ENCODE measurements around the gene CCDC97.
"Not testable (repeated sequence)": the region's sequence is repeated elsewhere in the genome, so short reads cannot be mapped to it uniquely, and the experiment has no call there.

Gene CCDC97

GRCh38 chr19:41346916-41347315 lies 36.9 kb downstream of the CCDC97 start:
- H3K27me3 ChIP-seq (ENCODE audit: insufficient read depth, low read length): peaks cover 24% of the 10 kb centered on the region
- not testable (repeated sequence) for H3K9ac ChIP-seq (ENCODE audit: low read depth, low read length); H3K27ac ChIP-seq (ENCODE audit: low read depth, low read length); H3K4me3 ChIP-seq (ENCODE audit: low read length); H3K4me1 ChIP-seq (ENCODE audit: insufficient read depth, low read length); H3K9me3 ChIP-seq (ENCODE audit: insufficient read depth, low read depth, low read length)
- H3K36me3 ChIP-seq (ENCODE audit: insufficient read depth, low read length): peaks cover 11% of the 10 kb centered on the region; the same call in 1 of the 2 replicates
- 96% methylated on average over 9 of the region's 9 CpGs for WGBS

GRCh38 chr19:41350735-41351338 lies 40.9 kb downstream of the CCDC97 start:
- Histone ChIP-seq H3K4me3 (ENCODE audit: low read length) (peak overlapping the region; percentile 65), H3K9me3 (ENCODE audit: insufficient read depth, low read depth, low read length) (no peaks in the 10 kb centered on the region), H3K27me3 (ENCODE audit: insufficient read depth, low read length) (peaks cover 40% of the 10 kb centered on the region), H3K4me1 (ENCODE audit: insufficient read depth, low read length) (0 out of 2 replicates have a peak, but pooled peaks cover 4% of the 10 kb centered on the region), H3K36me3 (ENCODE audit: insufficient read depth, low read length) (peaks cover 6% of the 10 kb centered on the region; the same call in 1 of the 2 replicates), H3K27ac (ENCODE audit: low read depth, low read length) (no peak overlapping the region), H3K9ac (ENCODE audit: low read depth, low read length) (no peak overlapping the region)
- WGBS: 8% methylated on average over 21 of the region's 22 CpGs

- WGBS: 1% methylated on average over 58 of the region's 58 CpGs
- no peak overlapping the region for H3K27ac ChIP-seq (ENCODE audit: low read depth, low read length)
- H3K4me3 ChIP-seq (ENCODE audit: low read length): peak overlapping the region; percentile 65
- no peak overlapping the region for H3K9ac ChIP-seq (ENCODE audit: low read depth, low read length)
- peaks cover 40% of the 10 kb centered on the region for H3K27me3 ChIP-seq (ENCODE audit: insufficient read depth, low read length)
- H3K4me1 ChIP-seq (ENCODE audit: insufficient read depth, low read length): 0 out of 2 replicates have a peak, but pooled peaks cover 4% of the 10 kb centered on the region
- H3K9me3 ChIP-seq (ENCODE audit: insufficient read depth, low read depth, low read length): no peaks in the 10 kb centered on the region
- H3K36me3 ChIP-seq (ENCODE audit: insufficient read depth, low read length): peaks cover 3% of the 10 kb centered on the region; the same call in 1 of the 2 replicates
Measured at GRCh38 chr19:41351339-41352245, 41.6 kb downstream of the CCDC97 start.

GRCh38 chr19:41352279-41352608 lies 42.3 kb downstream of the CCDC97 start:
- H3K27ac ChIP-seq (ENCODE audit: low read depth, low read length): no peak overlapping the region
- H3K4me1 ChIP-seq (ENCODE audit: insufficient read depth, low read length): 0 out of 2 replicates have a peak, but pooled peaks cover 4% of the 10 kb centered on the region
- WGBS: under 1% methylated on average over 12 of the region's 12 CpGs
- H3K9ac ChIP-seq (ENCODE audit: low read depth, low read length): no peak overlapping the region
- peaks cover 40% of the 10 kb centered on the region for H3K27me3 ChIP-seq (ENCODE audit: insufficient read depth, low read length)
- peaks cover 3% of the 10 kb centered on the region; the same call in 1 of the 2 replicates for H3K36me3 ChIP-seq (ENCODE audit: insufficient read depth, low read length)
- peak overlapping the region; percentile 65 for H3K4me3 ChIP-seq (ENCODE audit: low read length)
- H3K9me3 ChIP-seq (ENCODE audit: insufficient read depth, low read depth, low read length): no peaks in the 10 kb centered on the region

GRCh38 chr19:41352609-41353465 lies 42.9 kb downstream of the CCDC97 start:
- Histone ChIP-seq H3K4me1 (ENCODE audit: insufficient read depth, low read length) (0 out of 2 replicates have a peak, but pooled peaks cover 4% of the 10 kb centered on the region), H3K36me3 (ENCODE audit: insufficient read depth, low read length) (peaks cover 3% of the 10 kb centered on the region; the same call in 1 of the 2 replicates), H3K9me3 (ENCODE audit: insufficient read depth, low read depth, low read length) (no peaks in the 10 kb centered on the region), H3K27me3 (ENCODE audit: insufficient read depth, low read length) (peaks cover 40% of the 10 kb centered on the region), H3K27ac (ENCODE audit: low read depth, low read length) (no peak overlapping the region), H3K9ac (ENCODE audit: low read depth, low read length) (peak overlapping the region; percentile 58; the same call in 1 of the 2 replicates), H3K4me3 (ENCODE audit: low read length) (peak overlapping the region; percentile 65)
- WGBS: under 1% methylated on average over 71 of the region's 71 CpGs

GRCh38 chr19:41353466-41354342 lies 43.7 kb downstream of the CCDC97 start, which contains the start of gene TGFB1:
TSS of gene TGFB1 (minus strand) at chr19:41353922. CDS start at chr19:41353044, 878 bp downstream.
- no peaks in the 10 kb centered on the region for H3K36me3 ChIP-seq (ENCODE audit: insufficient read depth, low read length)
- H3K9me3 ChIP-seq (ENCODE audit: insufficient read depth, low read depth, low read length): no peaks in the 10 kb centered on the region
- 1% methylated on average over 78 of the region's 78 CpGs for WGBS
- H3K27me3 ChIP-seq (ENCODE audit: insufficient read depth, low read length): peaks cover 40% of the 10 kb centered on the region
- peak within 1 kb of the TSS; percentile 65 for H3K4me3 ChIP-seq (ENCODE audit: low read length)
- 0 out of 2 replicates have a peak, but pooled peaks cover 4% of the 10 kb centered on the region for H3K4me1 ChIP-seq (ENCODE audit: insufficient read depth, low read length)
- no peak within 1 kb of the TSS for H3K27ac ChIP-seq (ENCODE audit: low read depth, low read length)
- H3K9ac ChIP-seq (ENCODE audit: low read depth, low read length): peak within 1 kb of the TSS; percentile 58; the same call in 1 of the 2 replicates

GRCh38 chr19:41354343-41354953 lies 44.5 kb downstream of the CCDC97 start:
- H3K27me3 ChIP-seq (ENCODE audit: insufficient read depth, low read length): peaks cover 40% of the 10 kb centered on the region
- 91% methylated on average over 23 of the region's 23 CpGs for WGBS
- H3K4me1 ChIP-seq (ENCODE audit: insufficient read depth, low read length): 0 out of 2 replicates have a peak, but pooled peaks cover 4% of the 10 kb centered on the region
- H3K9me3 ChIP-seq (ENCODE audit: insufficient read depth, low read depth, low read length): no peaks in the 10 kb centered on the region
- H3K27ac ChIP-seq (ENCODE audit: low read depth, low read length): no peak overlapping the region
- H3K9ac ChIP-seq (ENCODE audit: low read depth, low read length): no peak overlapping the region
- peak overlapping the region; percentile 65 for H3K4me3 ChIP-seq (ENCODE audit: low read length)
- no peaks in the 10 kb centered on the region for H3K36me3 ChIP-seq (ENCODE audit: insufficient read depth, low read length)

GRCh38 chr19:41355035-41355434 lies 45.1 kb downstream of the CCDC97 start:
- H3K27ac ChIP-seq (ENCODE audit: low read depth, low read length): no peak overlapping the region
- H3K27me3 ChIP-seq (ENCODE audit: insufficient read depth, low read length): peaks cover 34% of the 10 kb centered on the region
- H3K4me3 ChIP-seq (ENCODE audit: low read length): no peak overlapping the region
- H3K9me3 ChIP-seq (ENCODE audit: insufficient read depth, low read depth, low read length): no peaks in the 10 kb centered on the region
- no peaks in the 10 kb centered on the region for H3K36me3 ChIP-seq (ENCODE audit: insufficient read depth, low read length)
- 81% methylated on average over 1 of the region's 1 CpG for WGBS
- H3K4me1 ChIP-seq (ENCODE audit: insufficient read depth, low read length): 0 out of 2 replicates have a peak, but pooled peaks cover 4% of the 10 kb centered on the region
- no peak overlapping the region for H3K9ac ChIP-seq (ENCODE audit: low read depth, low read length)

GRCh38 chr19:41355802-41356201 lies 45.8 kb downstream of the CCDC97 start:
- H3K4me1 ChIP-seq (ENCODE audit: insufficient read depth, low read length): 0 out of 2 replicates have a peak, but pooled peaks cover 4% of the 10 kb centered on the region
- H3K9ac ChIP-seq (ENCODE audit: low read depth, low read length): no peak overlapping the region
- WGBS: 92% methylated on average over 3 of the region's 3 CpGs
- no peaks in the 10 kb centered on the region for H3K9me3 ChIP-seq (ENCODE audit: insufficient read depth, low read depth, low read length)
- H3K36me3 ChIP-seq (ENCODE audit: insufficient read depth, low read length): no peaks in the 10 kb centered on the region
- H3K27me3 ChIP-seq (ENCODE audit: insufficient read depth, low read length): peaks cover 26% of the 10 kb centered on the region
- no peak overlapping the region for H3K4me3 ChIP-seq (ENCODE audit: low read length)
- no peak overlapping the region for H3K27ac ChIP-seq (ENCODE audit: low read depth, low read length)
